Measurements from ENCODE around the gene TOLLIP.

- TF ChIP-seq CTCF (IDR thresholded peaks at IDR 0.05) (no peak), POLR2A (IDR thresholded peaks at IDR 0.05) (no peak)
These were observed 9.3 kb downstream of the TOLLIP start for GRCh38 chr11:1300121-1300520.

Measured in body of pancreas (tissue), 4 donors.